Left ventricle myocardium inferior (tissue), 1 donor: ENCODE data around the gene KMO. TPM values are rescaled to one million over a fixed set of nuclear protein-coding genes. Genes with fewer than 3 reads are reported as not detected.

Experiments
- DNase-seq: peaks from one replicate; pipeline ENCODE4 v3.0.0-alpha.2; 2020
- H3K27ac ChIP-seq: fragments of 200-600 bp; replicated peaks from 2 replicates; pipeline ENCODE4 v1.8.0; 2021
- H3K27me3 ChIP-seq: fragments of 200-600 bp; 2 replicates; pipeline ENCODE4 v1.8.0; 2021; ENCODE audit warnings: low read depth
- H3K36me3 ChIP-seq: fragments of 200-600 bp; 2 replicates; pipeline ENCODE4 v1.8.0; 2021
- H3K4me1 ChIP-seq: fragments of 200-600 bp; 2 replicates; pipeline ENCODE4 v1.8.0; 2021
- H3K4me3 ChIP-seq: fragments of 200-600 bp; 2 replicates; pipeline ENCODE4 v1.8.0; 2021; ENCODE audit warnings: mild to moderate bottlenecking, moderate library complexity
- H3K9me3 ChIP-seq: fragments of 200-600 bp; replicated peaks from 2 replicates; pipeline ENCODE4 v1.8.0; 2021
- intact Hi-C: fragments of 100-400 bp; cut with micrococcal nuclease; formaldehyde crosslinking; loops from one replicate; pipeline ENCODE4 v1.11.0; 2022
- total RNA-seq: library from RNA; stranded (reverse); fragmentation: NEBNext Ultra II Directional; extraction: Animal tissue kit (Norgen Biotek cat#: 25700); gene quantifications from one replicate; pipeline ENCODE4 v1.2.1, GENCODE V29; 2021
- TF ChIP-seq, protein P1 (sequence below): fragments of 200-600 bp; IDR thresholded peaks from 2 replicates; pipeline ENCODE4 v1.8.0; 2021; ENCODE audit warnings: antibody characterized with exemption, mild to moderate bottlenecking, borderline replicate concordance
- donor health status: DM: no; HTN: yes; CAD: no; lungs with severe emphysema.

Gene KMO
- total RNA-seq, 1 donor from 2014 or later = not detected

DNA sequence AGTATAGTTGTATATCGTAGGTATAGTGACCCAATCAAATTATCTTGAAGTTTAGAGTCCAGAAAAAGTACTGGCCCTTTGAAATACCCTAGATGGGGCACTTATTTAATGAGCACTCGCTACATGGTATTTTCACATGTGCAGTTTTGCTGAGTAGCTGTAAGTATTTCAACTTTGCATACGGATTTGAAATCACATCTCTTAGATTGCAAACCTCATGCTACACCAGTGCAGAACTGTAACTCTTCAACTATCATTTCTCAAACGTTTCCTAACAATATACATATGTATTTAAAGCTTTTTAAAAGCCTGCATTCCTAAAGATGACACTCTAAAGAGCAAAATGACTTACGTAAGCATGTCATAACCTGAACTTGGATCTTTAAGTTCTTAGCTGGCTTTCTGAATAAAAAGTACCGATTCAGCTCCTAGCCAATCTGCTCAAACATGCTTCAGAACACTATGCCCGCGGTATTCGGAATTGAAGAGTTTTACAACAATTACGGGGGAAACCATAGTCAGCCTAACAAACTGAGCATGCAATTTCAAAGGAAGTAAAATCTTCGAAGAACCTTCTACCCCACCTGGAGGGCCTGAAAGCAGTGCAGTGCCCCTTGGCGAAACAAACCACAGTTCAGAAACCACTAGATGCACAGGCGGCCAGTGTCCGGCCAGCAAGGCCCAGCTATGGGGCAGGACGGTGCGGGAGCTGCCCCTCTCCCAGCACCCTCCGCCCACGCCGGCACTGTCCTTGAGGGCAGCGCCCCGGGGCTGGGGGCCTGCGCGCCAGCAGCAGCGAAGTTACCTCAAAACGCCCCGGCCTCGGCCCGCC is 13.5 kb upstream of the KMO start:
- H3K4me3 ChIP-seq = peak overlapping the region; percentile 93
- TF ChIP-seq, protein P1, sequence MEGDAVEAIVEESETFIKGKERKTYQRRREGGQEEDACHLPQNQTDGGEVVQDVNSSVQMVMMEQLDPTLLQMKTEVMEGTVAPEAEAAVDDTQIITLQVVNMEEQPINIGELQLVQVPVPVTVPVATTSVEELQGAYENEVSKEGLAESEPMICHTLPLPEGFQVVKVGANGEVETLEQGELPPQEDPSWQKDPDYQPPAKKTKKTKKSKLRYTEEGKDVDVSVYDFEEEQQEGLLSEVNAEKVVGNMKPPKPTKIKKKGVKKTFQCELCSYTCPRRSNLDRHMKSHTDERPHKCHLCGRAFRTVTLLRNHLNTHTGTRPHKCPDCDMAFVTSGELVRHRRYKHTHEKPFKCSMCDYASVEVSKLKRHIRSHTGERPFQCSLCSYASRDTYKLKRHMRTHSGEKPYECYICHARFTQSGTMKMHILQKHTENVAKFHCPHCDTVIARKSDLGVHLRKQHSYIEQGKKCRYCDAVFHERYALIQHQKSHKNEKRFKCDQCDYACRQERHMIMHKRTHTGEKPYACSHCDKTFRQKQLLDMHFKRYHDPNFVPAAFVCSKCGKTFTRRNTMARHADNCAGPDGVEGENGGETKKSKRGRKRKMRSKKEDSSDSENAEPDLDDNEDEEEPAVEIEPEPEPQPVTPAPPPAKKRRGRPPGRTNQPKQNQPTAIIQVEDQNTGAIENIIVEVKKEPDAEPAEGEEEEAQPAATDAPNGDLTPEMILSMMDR = no peak
- DNase-seq = no peak
- intact Hi-C loops = no loop called here
- H3K36me3 ChIP-seq = peaks cover 27% of the 10 kb centered on the region
- H3K9me3 ChIP-seq = no peaks in the 10 kb centered on the region
- peaks cover 22% of the 10 kb centered on the region for H3K27me3 ChIP-seq
- H3K4me1 ChIP-seq = peaks cover 48% of the 10 kb centered on the region
- peak overlapping the region; percentile 94 for H3K27ac ChIP-seq

DNA sequence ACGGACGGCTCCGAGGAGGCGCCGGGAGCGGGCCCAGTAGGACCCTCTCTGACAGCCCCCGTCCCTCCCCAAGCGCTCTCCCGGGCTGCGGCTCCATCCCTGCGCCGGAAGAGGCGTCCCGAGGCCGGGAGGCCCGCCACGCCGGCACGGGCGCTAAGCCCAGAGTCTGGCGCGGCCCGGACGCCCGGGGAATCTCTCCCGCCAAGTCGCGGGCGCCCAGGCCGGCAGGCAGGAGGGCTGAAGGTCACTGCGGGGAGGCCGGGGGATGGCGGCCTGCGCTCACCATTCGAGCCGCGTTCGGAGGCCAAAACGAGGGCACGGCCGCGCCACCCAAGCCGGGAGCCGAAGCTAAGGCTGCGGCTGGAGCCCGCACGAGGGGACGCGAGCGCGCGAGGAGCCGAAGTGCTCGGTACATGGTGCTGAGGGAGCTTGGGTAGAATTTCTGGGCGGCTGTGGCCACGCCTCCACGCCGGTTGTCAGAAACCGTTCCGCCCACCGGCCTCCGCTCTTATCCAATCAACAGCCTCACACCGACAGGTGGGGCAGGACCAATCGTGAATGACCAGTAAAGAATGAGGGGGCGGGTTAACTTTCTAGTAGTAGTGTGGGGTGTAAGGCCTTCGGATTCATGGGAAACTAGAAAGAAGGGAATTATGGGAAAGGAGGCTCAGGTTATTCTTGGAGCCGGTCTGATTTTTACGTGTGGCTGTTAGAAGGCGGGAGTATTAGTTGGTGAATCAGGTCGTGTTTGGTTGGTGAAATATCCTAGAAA is 12.7 kb upstream of the KMO start, which contains the start of gene FH:
Gene FH (minus strand): TSS at position 448 of the 772 bp plus-strand sequence. CDS start 33 bp downstream, at position 415.
- TF ChIP-seq, protein P1 = no peak

DNA sequence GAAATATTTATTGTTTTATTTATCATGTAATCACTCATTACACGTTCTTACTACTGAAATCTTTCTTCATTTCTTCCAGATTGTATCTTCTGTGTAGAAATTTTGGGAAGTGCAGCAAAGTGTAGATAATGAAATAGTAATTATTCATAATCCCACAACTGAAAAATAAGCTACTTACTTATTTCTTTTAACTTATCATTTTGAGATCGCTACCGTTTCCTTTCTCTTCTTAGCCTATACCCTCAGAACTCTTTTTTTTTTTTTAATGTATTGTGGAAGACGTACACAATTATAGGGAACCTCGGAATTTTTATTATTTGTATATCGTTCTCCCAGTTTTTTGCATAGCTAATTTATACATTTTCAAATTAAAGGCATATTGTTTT is 12.1 kb upstream of the KMO start:
- H3K4me1 ChIP-seq = peaks cover 35% of the 10 kb centered on the region
- intact Hi-C loops = no loop called here
- H3K27ac ChIP-seq = peak overlapping the region; percentile 94
- TF ChIP-seq, protein P1 = no peak
- peaks cover 32% of the 10 kb centered on the region for H3K27me3 ChIP-seq
- no peaks in the 10 kb centered on the region for H3K9me3 ChIP-seq
- H3K4me3 ChIP-seq = peak overlapping the region; percentile 93
- DNase-seq = no peak
- peaks cover 20% of the 10 kb centered on the region for H3K36me3 ChIP-seq

More for the DNA sequence above, 12.7 kb upstream of the KMO start, which contains the start of gene FH:
- peak; percentile 94 for DNase-seq
- Histone ChIP-seq H3K27me3 (peaks cover 28% of the 10 kb centered on the region), H3K4me1 (peaks cover 40% of the 10 kb centered on the region), H3K4me3 (peak within 1 kb of the TSS; percentile 93), H3K36me3 (peaks cover 26% of the 10 kb centered on the region), H3K27ac (peak within 1 kb of the TSS; percentile 94), H3K9me3 (no peaks in the 10 kb centered on the region)
- intact Hi-C loops = no loop called here

DNA sequence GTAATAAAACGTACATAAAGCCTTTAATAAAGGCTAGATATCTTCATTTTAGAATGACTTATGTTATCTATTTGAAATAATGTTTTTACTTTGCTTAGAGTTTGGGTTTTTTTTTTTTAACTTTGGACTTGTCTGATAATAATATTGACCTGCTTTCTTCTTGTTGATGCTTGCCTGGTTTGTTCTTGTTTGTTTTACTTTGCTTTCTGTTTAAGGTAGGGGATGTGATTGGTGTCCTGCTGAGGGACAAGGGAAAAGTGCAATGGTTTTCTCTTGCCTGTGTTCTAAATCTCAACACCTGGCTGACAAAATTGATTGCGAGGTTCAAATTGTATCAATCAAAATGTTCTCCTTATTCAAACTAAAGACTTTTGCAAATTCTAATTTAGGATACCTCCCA is 10.5 kb upstream of the KMO start:
- H3K4me3 ChIP-seq = no peak overlapping the region
- H3K27me3 ChIP-seq = peaks cover 48% of the 10 kb centered on the region
- TF ChIP-seq, protein P1 = no peak
- DNase-seq = no peak
- no peak overlapping the region for H3K27ac ChIP-seq
- intact Hi-C loops = no loop called here
- peaks cover 4% of the 10 kb centered on the region for H3K36me3 ChIP-seq
- peaks cover 28% of the 10 kb centered on the region for H3K4me1 ChIP-seq
- no peaks in the 10 kb centered on the region for H3K9me3 ChIP-seq

DNA sequence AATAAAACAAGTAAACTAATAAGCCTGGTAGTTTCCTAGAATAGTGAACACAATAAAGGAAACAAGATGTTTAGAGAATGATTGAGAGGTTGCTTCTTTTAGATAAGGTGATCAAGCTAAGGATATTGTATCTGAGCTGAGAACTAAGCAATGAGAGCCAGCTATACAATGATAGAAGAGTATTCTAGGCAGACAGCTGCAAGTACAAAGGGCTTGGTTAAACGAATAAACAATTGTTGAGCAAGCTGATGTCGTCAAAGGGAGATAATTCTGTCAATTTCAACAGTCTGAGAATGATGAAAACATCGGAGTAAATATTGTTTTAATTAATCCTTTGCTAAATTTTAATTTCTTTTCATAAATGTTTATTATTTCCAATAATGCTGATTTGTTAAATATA is 7.2 kb upstream of the KMO start:
- no peaks in the 10 kb centered on the region for H3K4me1 ChIP-seq

More for the DNA sequence above, 7.2 kb upstream of the KMO start:
- Histone ChIP-seq H3K27ac (no peak overlapping the region), H3K36me3 (no peaks in the 10 kb centered on the region), H3K9me3 (no peaks in the 10 kb centered on the region), H3K27me3 (peaks cover 53% of the 10 kb centered on the region), H3K4me3 (no peak overlapping the region)
- TF ChIP-seq, protein P1 = no peak
- no peak for DNase-seq
- intact Hi-C loops = no loop called here
